ENCODE data around the gene FADS2.

DNA sequence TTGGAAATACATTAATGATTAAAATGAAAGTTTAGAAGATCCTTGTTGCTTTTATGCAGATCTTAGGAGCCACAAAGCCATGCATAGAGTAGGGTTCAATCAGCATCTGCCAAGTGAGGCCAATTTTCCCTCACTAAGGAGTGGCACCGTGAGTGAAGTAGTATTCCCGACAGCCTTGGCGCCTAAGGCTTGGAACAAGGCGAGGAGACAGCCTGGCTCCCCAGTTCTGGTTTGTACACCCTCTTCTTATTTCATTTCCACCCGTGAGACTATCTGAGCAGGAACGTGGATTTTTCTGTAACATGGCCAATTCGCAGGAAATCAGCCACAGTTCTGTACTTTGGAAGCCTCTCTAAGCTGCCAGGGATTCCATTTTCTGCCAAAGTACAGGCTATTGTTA lies 22.6 kb downstream of the FADS2 start:
- no peak for TF ChIP-seq CTCF (conservative IDR thresholded peaks at IDR 0.05)
- no peak for TF ChIP-seq EZH2 (IDR thresholded peaks at IDR 0.05; ENCODE audit: low read depth)
